Gastrocnemius medialis (tissue), 4 donors: ENCODE data around the gene LCNL1.

Experiments used
- POLR2A ChIP-seq, 2 donors: fragments of 450-650 bp; IDR thresholded peaks; one replicate each; pipeline ENCODE4 v1.6.1; 2017; ENCODE audit warnings: antibody characterized with exemption in 2 of 2, mild to moderate bottlenecking in 2 of 2, moderate library complexity in 2 of 2
- TF ChIP-seq, protein P1 (sequence below), 5 experiments: fragments of 450-650 bp in 3 of 5; fragments of 200-600 bp in 2 of 5; sonication (generic) in 2 of 5; IDR thresholded peaks in 4 of 5; conservative IDR thresholded peaks in 1 of 5; 1 replicate in 4 of 5; 2 replicates in 1 of 5; pipeline ENCODE4 v1.5.1; 2016 to 2019; ENCODE audit warnings: antibody characterized with exemption in 5 of 5, mild to moderate bottlenecking in 3 of 5, moderate library complexity in 3 of 5

DNA sequence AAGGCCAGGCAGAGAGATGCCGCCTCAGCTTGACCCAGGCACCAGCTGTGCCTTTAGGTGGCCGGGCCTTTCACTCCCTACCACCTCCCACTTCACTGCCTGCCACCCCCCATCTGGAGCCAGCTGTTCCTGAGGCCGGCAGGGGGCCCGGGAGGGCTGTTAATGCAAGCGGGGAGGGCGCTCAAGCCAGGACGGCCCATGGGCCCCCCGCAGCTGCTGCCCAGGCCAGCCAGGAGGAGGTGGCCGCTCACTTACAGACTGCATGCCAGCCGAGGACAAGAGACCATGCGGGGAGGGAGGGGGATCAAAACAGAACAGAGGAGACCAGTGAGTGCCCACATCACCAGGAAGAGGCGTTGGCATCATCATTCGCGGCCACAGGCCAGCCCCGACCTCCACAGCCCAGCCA is 40.8 kb downstream of the LCNL1 start:
- TF ChIP-seq, protein P1, sequence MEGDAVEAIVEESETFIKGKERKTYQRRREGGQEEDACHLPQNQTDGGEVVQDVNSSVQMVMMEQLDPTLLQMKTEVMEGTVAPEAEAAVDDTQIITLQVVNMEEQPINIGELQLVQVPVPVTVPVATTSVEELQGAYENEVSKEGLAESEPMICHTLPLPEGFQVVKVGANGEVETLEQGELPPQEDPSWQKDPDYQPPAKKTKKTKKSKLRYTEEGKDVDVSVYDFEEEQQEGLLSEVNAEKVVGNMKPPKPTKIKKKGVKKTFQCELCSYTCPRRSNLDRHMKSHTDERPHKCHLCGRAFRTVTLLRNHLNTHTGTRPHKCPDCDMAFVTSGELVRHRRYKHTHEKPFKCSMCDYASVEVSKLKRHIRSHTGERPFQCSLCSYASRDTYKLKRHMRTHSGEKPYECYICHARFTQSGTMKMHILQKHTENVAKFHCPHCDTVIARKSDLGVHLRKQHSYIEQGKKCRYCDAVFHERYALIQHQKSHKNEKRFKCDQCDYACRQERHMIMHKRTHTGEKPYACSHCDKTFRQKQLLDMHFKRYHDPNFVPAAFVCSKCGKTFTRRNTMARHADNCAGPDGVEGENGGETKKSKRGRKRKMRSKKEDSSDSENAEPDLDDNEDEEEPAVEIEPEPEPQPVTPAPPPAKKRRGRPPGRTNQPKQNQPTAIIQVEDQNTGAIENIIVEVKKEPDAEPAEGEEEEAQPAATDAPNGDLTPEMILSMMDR (IDR thresholded peaks at IDR 0.05 in 4 of 5, conservative IDR thresholded peaks at IDR 0.05 in 1 of 5): no peak
- TF ChIP-seq POLR2A (IDR thresholded peaks at IDR 0.05): no peak
